WERI-Rb-1 (cell line): Measurements from ENCODE around the gene DNAH7.

Experiments used
- DNase-seq: peaks from one replicate; pipeline ENCODE4 v3.0.0-alpha.2; 2020
- H3K27ac ChIP-seq: fragments of 250-450 bp; sonication (Bioruptor Pico); 2 replicates; pipeline ENCODE4 v1.5.1; 2020; ENCODE audit warnings: mild to moderate bottlenecking, moderate library complexity
- H3K27me3 ChIP-seq: fragments of 250-450 bp; sonication (Bioruptor Pico); 2 replicates; pipeline ENCODE4 v1.5.1; 2021; ENCODE audit warnings: mild to moderate bottlenecking, low read depth, moderate library complexity; ENCODE audit not compliant: insufficient read depth, severe bottlenecking
- H3K36me3 ChIP-seq: fragments of 250-450 bp; sonication (Bioruptor Pico); 2 replicates; pipeline ENCODE4 v1.5.1; 2020; ENCODE audit warnings: mild to moderate bottlenecking, moderate library complexity
- H3K4me3 ChIP-seq: 2 replicates; pipeline ENCODE4 v1.5.1; 2011; ENCODE audit warnings: low read depth, mild to moderate bottlenecking, control low read depth, low read length
- H3K9me3 ChIP-seq: fragments of 250-450 bp; sonication (Bioruptor Pico); 2 replicates; pipeline ENCODE4 v1.5.1; 2021; ENCODE audit warnings: mild to moderate bottlenecking, moderate library complexity; ENCODE audit not compliant: severe bottlenecking
- CTCF ChIP-seq: IDR thresholded peaks from 2 replicates; pipeline ENCODE4 v1.5.1; 2011; ENCODE audit warnings: low read depth, mild to moderate bottlenecking, control low read depth, inconsistent platforms, low read length

DNAH7 gene

DNA sequence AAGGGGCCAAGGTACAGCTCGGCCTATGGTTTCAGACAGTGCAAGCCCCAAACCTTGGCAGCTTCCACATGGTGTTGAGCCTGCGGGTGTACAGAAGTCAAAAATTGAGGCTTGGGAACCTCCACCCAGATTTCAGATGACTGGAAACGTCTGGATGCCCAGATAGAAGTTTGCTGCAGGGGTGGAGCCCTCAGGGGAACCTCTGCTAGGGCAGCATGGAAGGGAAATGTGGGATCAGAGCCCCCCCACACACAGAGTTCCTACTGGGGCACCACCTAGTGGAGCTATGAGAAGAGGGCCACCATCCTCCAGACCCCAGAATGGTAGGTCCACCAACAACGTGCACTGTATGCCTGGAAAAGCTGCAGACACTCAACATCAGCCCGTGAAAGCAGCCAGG, 15.0 kb upstream of the DNAH7 start:
- no peak for TF ChIP-seq CTCF
- DNase-seq = no peak
- Histone ChIP-seq H3K36me3 (no peaks in the 10 kb centered on the region), H3K4me3 (no peak overlapping the region), H3K27me3 (no peaks in the 10 kb centered on the region), H3K27ac (no peak overlapping the region), H3K9me3 (peaks cover 7% of the 10 kb centered on the region)

DNA sequence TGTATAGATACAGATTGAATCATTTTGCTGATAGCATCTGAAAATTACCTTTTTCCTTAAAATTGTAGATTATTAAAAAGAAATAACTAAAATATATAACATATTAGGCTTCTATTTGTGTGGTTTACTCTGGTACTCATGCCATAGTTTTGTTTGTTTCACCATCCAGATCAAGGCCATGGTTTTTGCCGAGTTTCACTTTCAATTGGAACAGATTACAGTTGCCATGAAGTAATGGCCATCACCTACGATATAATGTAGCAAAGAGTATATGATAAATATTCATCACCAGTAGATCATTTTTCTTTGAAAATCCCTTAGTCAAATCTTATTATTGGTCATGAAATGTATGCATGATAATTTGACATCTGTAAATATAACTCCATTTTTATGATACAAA, 11.9 kb upstream of the DNAH7 start:
- H3K27ac ChIP-seq = no peak overlapping the region
- DNase-seq = no peak
- H3K4me3 ChIP-seq = no peak overlapping the region
- H3K9me3 ChIP-seq = peaks cover 7% of the 10 kb centered on the region
- TF ChIP-seq CTCF = no peak
- no peaks in the 10 kb centered on the region for H3K27me3 ChIP-seq
- no peaks in the 10 kb centered on the region for H3K36me3 ChIP-seq

- Histone ChIP-seq H3K27ac (no peak overlapping the region), H3K27me3 (no peaks in the 10 kb centered on the region), H3K4me3 (no peak overlapping the region), H3K36me3 (no peaks in the 10 kb centered on the region), H3K9me3 (peaks cover 7% of the 10 kb centered on the region)
- TF ChIP-seq CTCF = no peak
- no peak for DNase-seq
Observed at GRCh38 chr2:196079052-196079451, 10.4 kb upstream of the DNAH7 start.

DNA sequence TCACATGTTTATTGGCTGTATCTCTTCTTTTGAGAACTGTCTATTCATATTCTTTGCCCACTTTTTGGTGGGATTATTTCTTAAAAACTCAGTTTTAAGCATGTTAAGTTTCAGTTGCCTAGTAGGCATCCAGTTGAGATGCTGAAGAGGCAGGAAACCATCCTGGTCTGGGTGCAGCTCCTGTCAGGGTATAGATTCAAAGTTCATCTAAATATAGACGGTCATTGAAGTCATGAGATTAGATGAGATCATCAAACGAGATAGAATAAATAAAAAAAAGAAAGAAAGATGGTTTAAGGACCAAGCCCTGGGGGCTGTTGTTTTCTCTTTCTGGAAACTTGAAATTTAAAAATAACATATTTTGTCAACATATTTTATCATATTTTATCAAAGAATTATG, 9.2 kb upstream of the DNAH7 start:
- H3K36me3 ChIP-seq = no peaks in the 10 kb centered on the region
- no peak for TF ChIP-seq CTCF
- no peak overlapping the region for H3K27ac ChIP-seq
- DNase-seq = no peak
- no peaks in the 10 kb centered on the region for H3K9me3 ChIP-seq
- H3K27me3 ChIP-seq = no peaks in the 10 kb centered on the region
- no peak overlapping the region for H3K4me3 ChIP-seq

DNA sequence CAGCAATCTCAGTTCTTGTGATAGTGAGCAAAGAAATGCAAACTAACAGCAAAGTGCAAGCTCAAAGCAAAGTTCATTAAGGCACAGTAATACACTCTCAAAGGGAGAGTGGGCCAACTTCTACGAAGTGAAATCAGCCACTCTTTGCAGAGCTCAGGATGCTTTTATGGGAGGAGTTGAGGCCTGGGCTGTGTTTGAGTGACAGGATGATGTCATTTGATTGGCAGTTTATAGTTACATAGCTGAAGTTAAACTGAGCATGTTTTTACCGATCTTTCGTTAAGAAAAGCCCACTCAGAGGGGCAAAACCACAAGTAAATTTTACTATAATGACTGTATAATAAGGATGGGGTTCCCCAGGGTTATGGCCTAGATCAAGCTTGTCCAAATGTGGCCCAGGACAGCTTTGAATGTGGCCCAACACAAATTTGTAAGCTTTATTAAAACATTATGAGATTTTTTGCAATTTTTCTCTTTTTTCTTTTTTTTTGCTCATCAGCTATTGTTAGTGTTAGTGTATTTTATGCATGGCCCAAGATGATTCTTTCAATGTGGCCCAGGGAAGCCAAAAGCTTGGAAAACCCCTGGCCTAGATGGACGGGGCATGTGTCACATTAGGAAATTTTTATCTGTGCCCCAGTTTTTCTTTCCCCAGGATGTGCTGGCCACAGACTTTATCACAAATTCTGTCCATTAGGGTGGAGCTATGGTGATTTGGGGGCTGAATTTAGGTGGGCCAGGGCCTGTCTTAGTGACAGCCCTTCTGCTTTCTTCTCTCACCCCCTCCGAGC, 8.3 kb upstream of the DNAH7 start:
- DNase-seq = no peak
- Histone ChIP-seq H3K36me3 (no peaks in the 10 kb centered on the region), H3K27me3 (no peaks in the 10 kb centered on the region), H3K27ac (no peak overlapping the region), H3K9me3 (no peaks in the 10 kb centered on the region), H3K4me3 (no peak overlapping the region)
- no peak for TF ChIP-seq CTCF

DNA sequence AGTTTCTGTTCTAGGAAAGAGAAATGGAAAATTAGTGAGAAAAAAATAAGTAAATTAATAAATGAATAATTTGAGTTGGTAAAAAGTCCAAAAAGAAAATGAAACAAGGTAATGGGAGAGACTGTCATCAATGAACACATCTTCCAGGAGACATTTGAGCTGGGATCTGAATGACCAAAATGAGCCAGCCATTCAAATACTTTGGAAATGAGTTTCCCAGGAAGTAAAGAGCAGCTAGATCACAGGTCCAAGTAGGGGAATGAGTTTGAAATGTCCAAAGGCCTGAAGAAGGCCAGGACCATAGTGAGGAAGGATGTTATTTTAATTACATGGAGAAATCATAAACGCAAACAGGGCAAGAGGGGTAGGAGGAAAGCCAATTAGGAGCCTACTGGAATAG, 6.6 kb upstream of the DNAH7 start:
- Histone ChIP-seq H3K27ac (no peak overlapping the region), H3K27me3 (no peaks in the 10 kb centered on the region), H3K36me3 (no peaks in the 10 kb centered on the region), H3K4me3 (no peak overlapping the region), H3K9me3 (no peaks in the 10 kb centered on the region)
- no peak for TF ChIP-seq CTCF
- no peak for DNase-seq
